ENCODE data around the gene COL27A1. TPM values are rescaled to one million over a fixed set of nuclear protein-coding genes. Genes with fewer than 3 reads are reported as not detected.

COL27A1 gene
- total RNA-seq, 1 donor from 2014 or later: 1.0 TPM

DNA sequence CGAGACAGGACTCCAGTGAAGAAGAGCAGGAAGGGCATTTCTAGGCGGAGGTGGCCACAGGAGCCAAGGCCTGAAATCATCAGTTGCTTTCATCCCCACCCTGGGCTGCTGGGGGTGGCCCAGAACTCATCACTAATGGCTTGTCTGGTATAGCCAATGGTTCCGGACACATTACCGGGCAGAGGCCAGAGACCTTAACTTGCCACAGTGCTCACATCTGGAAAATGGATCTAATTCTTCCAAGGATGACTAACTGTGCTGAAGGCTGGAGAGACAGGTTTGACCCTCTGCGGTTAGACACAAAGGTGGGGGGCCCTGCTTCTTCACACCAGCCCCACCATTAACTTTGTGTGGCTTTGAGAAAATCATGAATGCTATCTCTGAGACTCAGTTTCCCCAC is 6.2 kb upstream of the COL27A1 start:
- DNase-seq (ENCODE audit: low read depth in 2 of 2): no peak

- DNase-seq (ENCODE audit: low read depth in 2 of 2): no peak
Measured at GRCh38 chr9:114149765-114150340, 5.5 kb upstream of the COL27A1 start.

- no peak for DNase-seq (ENCODE audit: low read depth in 2 of 2)
Measured at GRCh38 chr9:114150608-114151007, 4.7 kb upstream of the COL27A1 start.

- DNase-seq (ENCODE audit: low read depth in 2 of 2): peak in 1 of 2 donors; percentile 8
Measured at GRCh38 chr9:114151426-114151956, 3.8 kb upstream of the COL27A1 start.

GRCh38 chr9:114153761-114154599 is 1.4 kb upstream of the COL27A1 start:
- peak in 1 of 2 donors; percentile 12 for DNase-seq (ENCODE audit: low read depth in 2 of 2)

DNA sequence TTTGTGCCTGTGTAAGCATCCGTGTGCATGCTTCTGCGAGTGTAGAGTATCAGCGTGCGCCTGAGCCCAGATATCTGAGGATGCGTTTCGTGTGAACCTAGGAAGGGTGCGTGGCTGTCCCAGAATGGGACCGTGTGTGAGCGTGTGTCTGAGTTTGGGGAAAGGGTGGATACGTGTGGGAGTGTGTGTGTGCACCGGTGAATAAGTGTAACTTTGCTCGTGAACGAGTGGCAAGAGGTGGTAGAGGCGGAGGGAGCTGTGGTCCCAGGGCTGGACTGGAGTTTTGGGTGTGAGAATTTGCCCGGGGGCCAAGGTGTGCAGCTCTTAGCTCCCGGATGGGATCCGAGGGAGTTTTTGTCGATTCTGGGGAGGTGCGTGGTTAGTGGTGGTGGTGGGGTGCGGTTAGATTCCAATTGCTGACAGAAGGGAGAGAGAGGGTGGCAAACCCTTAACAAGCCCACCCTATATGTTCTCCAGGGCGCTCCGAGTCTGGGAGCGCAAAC is 686 bp upstream of the COL27A1 start:
- DNase-seq (ENCODE audit: low read depth in 2 of 2): no peak

GRCh38 chr9:114155995-114156656 is 789 bp downstream of the COL27A1 start:
- DNase-seq (ENCODE audit: low read depth in 2 of 2): peak in 1 of 2 donors; percentile 50

- DNase-seq (ENCODE audit: low read depth in 2 of 2): peak in 1 of 2 donors; percentile 31
Measured at GRCh38 chr9:114156657-114157421, 1.5 kb downstream of the COL27A1 start.

GRCh38 chr9:114157516-114158176 is 2.3 kb downstream of the COL27A1 start:
- peak in 1 of 2 donors; percentile 69 for DNase-seq (ENCODE audit: low read depth in 2 of 2)

GRCh38 chr9:114158482-114159130 is 3.3 kb downstream of the COL27A1 start:
- DNase-seq (ENCODE audit: low read depth in 2 of 2): no peak

DNA sequence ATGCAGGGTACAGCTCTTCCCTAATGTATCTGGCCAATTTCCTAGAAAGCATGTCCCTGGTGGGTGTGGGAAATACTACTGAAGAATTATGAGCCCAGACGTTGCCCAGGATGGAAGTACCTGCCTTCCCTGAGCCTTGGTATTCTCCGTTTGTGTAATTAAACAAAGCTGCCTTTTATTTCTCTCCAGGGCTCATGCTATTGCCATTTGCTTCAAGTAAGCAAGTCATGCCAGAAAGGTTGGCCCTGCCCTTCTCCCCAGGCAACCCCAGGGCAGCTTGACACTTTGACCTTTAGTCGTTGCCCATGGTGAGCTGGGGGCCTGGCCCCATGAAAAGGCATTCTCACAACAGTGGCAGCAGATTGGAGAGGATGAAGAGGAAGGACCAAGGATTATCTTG is 4.4 kb downstream of the COL27A1 start:
- no peak for DNase-seq (ENCODE audit: low read depth in 2 of 2)

GRCh38 chr9:114161513-114161912 is 6.2 kb downstream of the COL27A1 start:
- DNase-seq (ENCODE audit: low read depth in 2 of 2): no peak

DNA sequence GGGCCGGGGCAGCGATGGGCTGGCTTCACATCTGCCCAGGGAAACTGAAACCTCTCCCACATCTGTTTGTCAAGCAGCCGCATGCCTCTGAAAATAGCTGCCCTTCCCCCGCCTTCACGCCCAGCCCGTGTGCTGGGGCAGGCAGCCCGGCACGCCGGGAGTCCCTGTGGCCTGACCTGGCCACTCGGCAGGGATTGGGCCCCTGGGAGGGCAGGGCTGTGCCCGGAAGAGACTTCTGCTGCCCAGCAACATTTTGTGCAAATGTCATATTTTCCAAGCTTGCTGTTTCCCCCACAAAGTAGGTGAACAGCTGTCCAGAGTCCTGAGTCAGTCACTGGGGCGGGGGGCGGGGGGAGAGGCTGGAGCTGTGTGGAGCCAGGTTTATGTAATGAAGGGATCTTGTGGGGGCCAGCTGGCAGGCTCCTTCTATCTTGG is 8.2 kb downstream of the COL27A1 start:
- peak; percentile 51 to 72 for DNase-seq (ENCODE audit: low read depth in 2 of 2)

- DNase-seq (ENCODE audit: low read depth in 2 of 2): no peak
Measured at GRCh38 chr9:114164191-114164794, 9.0 kb downstream of the COL27A1 start.

- DNase-seq (ENCODE audit: low read depth in 2 of 2): no peak
Measured at GRCh38 chr9:114165407-114166102, 10.2 kb downstream of the COL27A1 start.

GRCh38 chr9:114166103-114166470 is 10.8 kb downstream of the COL27A1 start:
- DNase-seq (ENCODE audit: low read depth in 2 of 2): no peak

DNA sequence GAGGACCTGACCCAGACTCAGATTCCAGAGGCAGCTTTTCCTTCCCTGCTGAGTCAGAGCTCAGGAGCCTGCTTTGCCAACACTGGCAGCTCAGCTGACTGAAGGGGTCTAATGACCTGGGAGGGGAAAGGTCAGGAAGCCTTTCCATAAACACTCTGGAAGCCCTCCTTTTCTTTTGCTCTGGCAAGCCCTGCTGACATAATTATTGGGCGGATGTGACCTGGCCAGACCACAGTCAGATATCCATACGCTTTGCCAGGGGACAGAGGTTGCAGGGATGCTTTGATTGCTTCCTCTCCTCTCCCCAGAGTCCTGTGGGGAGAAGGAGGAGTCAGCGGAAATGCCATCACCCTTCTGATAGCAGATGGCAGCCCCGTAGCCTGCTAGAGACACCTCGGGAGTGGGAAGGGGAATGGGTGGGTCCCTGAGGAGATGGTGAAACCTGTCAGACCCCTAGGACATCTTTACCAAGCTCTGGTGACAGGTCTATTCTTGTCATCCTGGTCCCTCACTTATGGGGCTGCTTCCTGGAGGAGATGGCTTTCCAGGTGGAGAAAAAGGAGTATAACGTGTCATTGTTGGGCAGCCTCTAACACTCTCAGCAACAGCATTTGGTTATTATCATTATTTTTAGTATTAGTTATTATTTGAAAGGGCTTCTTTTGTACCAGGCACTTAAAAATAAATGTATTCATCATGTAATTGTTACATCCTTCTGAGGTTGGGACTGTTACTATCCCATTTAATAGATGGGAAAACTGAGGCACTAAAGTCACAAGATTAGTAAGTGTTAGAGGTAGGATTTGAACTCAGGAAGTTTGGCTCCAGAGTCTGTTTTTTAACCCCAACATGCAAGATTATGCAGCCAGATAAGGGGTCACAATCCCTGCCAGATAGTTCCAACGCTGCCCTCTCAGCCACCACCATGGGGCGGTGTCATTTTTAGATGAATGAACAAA is 11.6 kb downstream of the COL27A1 start:
- peak; percentile 55 to 61 for DNase-seq (ENCODE audit: low read depth in 2 of 2)

DNA sequence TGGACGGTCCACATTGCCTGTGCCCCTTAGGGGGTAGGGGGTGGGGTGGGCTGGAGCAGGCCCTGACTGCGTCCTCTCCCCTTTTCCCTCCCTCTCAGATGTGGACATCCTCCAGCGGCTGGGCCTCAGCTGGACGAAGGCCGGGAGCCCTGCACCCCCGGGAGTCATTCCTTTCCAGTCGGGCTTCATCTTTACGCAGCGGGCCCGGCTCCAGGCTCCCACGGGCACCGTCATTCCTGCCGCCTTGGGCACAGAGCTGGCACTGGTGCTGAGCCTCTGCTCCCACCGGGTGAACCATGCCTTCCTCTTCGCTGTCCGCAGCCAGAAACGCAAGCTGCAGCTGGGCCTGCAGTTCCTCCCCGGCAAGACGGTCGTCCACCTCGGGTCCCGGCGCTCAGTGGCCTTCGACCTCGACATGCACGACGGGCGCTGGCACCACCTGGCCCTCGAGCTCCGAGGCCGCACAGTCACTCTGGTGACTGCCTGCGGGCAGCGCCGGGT is 12.3 kb downstream of the COL27A1 start:
- no peak for DNase-seq (ENCODE audit: low read depth in 2 of 2)
